IPS-NIHi7 (cell line): Measurements from ENCODE around the gene COPS7B.
"Not testable (repeated sequence)": the region's sequence is repeated elsewhere in the genome, so short reads cannot be mapped to it uniquely, and the experiment has no call there.

Source experiments
- DNase-seq: peaks from one replicate; pipeline ENCODE4 v3.0.0; 2012; ENCODE audit warnings: mixed read lengths; ENCODE audit errors: extremely low spot score

COPS7B gene

DNA sequence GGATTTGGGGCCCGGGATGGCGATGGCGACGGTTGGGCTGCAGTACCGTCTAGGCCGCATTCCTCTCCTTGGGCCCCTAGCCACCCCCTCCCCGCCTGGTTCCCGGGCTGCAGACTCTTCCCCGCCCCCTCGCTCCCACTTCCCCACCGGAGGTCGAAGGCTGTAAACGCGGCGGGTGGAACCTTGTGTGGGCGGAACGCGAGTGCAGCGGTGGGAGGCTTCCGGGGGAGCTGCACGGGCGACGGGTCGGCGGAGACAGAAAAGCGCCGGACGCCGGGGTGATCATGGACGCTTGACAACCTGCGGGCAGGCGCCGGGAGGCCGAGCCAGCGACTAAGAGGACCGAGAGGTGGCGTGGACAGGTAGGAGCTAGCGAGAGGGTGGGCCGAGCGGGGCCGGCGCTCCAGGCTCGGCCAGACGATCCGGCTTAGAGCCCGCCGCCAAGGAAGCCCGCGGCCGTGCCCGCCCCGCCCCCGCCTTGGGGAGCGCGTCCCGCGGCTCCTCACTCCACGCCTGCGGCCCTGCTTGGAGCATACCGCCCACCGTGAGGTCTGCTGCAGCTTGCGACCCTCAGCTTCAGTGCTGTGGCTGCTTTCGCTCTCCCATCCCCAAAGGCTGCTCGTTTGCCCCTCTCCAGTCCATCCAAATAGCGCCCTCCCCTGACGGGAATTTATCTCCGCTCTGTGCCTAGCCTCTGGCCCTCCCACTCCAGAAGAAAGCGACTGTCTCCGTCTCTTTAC lies at the start of gene COPS7B:
Gene COPS7B, plus strand, starts transcription at position 269 of the 740 bp plus-strand sequence. CDS start 2,126 bp downstream, outside the sequence.
- peak; percentile 90 for DNase-seq

DNA sequence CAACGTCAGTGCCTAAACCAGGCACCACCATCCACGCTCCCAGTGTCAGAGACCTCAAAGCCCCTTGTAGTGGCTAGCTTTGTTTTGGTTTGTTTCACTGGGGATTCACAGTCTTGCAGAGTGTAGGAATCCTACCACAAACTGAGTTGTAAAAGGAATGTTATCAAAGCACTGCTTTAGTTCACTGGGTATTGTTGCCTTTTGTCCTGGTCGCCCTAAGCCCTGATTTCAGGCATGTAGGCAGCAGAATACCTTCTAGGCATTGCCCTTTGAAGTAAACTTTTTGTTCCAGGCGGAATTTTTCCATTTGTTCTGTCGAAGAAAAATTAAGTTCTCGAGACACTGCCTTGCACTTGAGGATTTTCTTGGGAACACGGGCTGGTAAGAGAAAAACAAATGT lies 48.5 kb upstream of the COPS7B start:
- no peak for DNase-seq

DNA sequence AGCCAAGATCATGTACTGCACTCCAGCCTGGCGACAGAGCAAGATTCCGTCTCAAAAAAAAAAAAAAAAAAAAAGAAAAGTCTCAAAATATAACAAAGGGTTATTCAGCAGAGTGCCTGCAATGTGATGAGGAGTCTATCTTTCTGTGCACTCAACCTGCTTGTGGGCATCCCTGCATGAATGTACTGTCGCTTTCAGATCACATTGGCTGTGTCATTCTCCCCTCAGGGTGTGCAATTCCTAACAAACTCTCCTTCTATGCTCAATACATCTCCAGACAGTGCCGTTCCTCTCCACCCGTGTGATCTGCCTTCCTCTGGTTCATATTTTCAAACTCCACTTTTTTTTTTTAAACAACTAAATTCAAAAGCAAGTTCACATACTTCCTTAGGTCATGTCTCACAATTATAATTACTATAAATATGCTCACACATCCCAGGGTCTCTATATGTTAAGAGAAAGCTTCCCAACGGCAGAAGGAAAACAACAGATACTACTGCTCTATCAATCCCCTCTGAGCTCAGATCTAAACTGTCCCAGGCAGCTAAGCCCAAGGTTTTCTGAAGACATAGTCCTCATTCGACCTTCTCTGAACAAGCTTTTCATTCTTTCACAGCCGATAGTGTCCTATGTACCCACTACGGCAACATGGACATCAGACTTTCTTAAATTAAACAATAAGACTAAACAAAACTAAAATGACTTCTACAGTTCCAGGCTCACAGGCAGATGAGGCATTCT lies 42.7 kb upstream of the COPS7B start:
- no peak for DNase-seq

DNA sequence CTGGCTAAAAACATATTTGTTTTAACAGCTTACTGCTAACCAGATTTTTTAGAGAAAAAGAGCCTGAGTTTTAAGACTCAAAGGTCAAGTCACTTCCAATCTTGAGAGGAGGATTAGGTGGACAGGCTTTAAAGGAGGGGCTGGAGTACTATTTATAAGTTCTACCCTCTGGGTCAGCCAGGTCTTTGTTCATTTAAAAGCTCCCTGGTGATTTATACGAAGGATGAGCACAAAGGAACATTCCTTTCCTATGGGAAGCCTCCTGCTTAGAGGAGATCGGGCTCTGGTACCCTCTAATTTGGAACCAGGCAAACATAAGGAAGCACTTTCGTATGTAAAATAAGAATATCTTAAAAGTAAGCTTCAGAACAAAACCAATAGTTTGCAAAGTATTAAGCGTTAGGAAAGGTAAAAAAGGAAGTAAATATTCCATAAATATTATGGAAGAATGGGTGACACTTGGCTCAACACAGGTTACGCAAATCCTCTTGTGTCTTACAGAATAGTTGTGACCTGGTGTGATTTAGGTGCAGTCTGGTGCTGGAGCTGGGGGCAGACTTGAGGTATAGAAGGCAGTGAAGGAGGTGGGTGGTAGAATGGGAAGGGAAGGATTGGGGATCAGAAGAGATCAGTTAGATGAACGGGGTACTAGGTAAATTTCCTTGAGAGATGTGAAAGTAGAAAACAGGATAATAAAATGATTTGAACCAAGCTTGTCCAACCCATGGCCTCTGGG lies 40.8 kb upstream of the COPS7B start:
- DNase-seq, result peak; percentile 48

DNA sequence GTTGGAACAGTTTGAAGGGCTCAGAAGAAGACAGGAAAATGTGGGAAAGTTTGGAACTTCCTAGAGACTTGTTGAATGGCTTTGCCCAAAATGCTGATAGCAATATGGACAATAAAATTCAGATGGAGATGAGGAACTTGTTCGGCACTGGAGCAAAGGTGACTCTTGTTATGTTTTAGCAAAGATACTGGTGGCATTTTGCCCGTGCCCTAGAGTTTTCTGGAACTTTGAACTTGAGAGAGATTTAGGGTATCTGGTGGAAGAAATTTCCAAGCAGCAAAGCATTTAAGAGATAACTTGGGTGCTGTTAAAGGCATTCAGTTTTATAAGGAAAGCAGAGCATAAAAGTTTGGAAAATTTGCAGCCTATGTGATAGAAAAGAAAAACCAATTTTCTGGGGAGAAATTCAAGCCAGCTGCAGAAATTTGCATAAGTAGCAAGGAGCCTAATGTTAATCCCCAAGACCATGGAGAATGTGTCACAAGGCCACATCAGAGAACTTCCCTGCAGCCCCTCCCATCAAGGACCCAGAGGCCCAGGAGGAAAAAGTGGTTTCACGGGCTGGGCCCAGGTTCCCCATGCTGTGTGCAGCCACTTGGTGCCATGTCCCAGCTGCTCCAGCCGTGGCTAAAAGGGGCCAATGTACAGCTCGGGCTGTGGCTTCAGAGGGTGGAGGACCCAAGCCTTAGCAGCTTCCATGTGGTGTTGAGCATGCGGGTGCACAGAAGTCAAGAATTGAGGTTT lies 37.9 kb upstream of the COPS7B start:
- not testable (repeated sequence) for DNase-seq

DNA sequence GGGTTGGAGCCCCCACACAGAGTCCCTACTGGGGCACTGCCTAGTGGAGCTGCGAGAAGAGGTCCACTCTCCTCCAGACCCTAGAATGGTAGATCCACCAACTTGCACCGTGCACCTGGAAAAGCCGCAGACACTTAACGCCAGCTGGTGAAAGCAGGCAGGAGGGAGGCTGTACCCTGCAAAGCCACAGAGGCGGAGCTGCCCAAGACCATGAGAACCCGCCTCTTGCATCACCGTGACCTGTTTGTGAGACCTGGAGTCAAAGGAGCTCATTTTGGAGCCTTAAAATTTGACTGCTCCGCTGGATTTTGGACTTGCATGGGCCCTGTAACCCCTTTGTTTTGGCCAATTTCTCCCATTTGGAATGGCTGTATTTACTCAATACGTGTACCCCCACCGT lies 37.2 kb upstream of the COPS7B start:
- DNase-seq, result not testable (repeated sequence)

DNA sequence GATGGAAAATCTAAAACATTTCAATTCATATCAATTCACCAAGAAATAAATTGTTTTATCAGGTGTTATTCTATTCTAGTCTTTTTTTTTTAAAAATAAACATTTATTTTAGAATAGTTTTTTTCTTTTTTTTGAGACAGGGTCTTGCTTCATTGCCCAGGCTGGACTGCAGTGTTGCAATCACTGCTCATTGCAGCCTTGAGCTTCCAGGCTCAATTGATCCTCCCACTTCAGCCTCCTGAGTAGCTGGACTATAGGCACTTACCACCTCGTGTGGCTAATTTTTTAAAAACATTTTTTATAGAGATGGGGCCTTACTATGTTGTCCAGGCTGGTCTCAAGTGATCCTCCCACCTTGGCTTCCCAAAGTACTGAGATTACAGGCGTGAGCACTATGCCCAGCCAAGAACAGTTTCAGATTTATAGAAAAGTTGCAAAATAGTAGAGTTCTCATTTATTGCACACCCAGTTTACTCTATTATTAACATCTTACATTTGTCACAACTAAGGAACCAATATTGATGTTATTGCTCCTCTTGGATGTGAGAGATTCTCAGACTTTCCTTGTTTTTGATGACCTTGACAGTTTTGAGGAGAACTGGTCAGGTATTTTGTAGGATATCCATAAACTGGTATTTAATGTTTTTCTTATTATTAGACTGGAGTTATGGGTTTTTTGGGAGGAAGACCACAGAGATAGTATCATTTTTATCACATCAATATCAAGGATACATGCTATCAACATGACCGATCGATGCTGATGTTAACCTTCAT lies 35.0 kb upstream of the COPS7B start:
- no peak for DNase-seq

DNA sequence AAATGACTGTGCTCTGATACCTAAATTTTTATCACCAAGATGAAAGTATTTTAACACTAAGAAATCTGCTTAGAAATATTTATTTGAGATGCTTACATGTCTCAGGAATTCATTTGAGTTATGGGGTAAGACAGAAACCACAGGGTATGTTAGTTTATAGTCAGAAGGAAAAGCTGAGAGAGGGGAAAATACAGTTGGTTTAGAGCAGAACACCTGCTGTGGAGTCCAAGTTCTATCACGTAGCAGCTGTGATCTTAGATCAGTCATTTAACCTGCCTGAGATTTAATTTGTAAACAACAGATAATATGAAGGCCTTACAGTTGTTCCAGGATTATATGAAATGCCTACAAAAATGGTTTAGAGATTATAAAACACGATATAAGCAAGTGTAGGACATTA lies 34.2 kb upstream of the COPS7B start:
- no peak for DNase-seq

DNA sequence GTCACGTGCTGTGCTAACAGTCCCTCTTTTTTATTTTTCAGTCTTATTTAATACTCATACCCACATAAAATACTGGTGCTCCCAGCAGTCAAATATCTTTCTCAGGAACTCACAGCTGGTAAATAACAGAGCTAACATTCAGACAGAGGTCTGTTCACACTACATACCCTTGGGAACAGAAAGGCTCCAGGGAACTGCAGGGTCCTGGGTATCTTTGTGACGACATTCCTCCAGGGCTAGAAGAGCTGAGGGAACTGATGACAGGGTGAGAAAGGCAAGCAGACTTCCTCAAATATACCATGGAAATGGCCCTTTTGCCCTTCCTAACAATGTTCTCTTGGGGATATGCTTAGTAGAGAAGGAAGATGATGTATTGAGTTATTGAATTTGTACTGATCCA lies 24.5 kb upstream of the COPS7B start:
- DNase-seq, result no peak

DNA sequence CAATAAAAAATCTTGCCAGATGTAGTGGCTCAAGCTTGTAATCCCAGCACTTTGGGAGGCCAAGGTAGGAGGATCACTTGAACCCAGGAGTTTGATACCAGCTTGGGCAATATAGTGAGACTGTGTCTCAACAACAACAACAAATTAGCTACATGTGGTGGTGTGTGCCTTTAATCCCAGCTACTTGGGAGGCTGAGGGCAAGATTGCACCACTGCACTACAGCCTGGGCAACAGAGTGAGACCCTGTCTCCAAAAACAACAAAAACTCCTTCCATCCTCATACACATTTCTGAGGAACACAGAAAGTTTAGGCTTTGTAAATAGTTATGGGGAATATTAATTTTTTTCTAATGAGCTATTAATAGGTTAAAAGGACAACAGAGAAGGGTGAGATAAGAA lies 22.1 kb upstream of the COPS7B start:
- no peak for DNase-seq

DNA sequence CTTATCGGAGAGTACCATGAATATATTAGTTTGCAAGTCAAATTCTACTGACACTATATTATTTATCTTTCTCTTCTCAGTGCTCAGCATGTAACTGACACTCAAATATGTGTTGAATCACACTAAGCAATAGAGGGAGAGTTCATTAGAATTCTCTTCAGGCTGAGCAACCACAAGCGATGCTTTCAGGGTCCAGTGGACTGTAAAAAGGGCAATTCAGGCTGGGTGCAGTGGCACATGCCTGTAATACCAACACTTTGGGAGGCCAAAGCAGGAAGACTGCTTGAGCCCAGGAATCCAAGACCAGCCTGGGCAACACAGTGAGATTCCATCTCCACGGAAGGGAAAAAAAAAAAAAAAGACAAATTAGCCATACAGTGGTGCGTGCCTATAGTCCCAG lies 21.5 kb upstream of the COPS7B start:
- DNase-seq, result no peak

DNA sequence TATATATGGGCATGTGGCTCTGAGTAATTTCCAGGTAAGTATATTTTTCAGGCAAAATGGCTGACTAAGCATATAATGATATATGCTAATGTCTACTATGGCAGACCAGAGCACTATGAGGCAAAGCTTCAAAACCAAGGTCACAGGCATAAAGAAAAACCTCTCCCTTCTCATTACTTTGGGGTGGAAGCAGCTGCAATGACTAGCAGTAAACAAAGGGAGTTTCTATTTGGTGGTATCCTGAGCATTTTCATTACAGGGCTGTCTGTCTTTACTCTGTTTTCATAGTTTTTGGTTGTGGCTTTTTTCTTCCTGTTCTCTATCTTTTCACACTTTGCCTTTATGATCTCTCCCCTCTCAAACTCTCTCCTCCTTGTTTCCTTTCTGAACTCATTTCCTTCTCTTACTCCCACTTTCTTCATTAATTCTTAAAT lies 20.7 kb upstream of the COPS7B start:
- DNase-seq, result no peak

DNA sequence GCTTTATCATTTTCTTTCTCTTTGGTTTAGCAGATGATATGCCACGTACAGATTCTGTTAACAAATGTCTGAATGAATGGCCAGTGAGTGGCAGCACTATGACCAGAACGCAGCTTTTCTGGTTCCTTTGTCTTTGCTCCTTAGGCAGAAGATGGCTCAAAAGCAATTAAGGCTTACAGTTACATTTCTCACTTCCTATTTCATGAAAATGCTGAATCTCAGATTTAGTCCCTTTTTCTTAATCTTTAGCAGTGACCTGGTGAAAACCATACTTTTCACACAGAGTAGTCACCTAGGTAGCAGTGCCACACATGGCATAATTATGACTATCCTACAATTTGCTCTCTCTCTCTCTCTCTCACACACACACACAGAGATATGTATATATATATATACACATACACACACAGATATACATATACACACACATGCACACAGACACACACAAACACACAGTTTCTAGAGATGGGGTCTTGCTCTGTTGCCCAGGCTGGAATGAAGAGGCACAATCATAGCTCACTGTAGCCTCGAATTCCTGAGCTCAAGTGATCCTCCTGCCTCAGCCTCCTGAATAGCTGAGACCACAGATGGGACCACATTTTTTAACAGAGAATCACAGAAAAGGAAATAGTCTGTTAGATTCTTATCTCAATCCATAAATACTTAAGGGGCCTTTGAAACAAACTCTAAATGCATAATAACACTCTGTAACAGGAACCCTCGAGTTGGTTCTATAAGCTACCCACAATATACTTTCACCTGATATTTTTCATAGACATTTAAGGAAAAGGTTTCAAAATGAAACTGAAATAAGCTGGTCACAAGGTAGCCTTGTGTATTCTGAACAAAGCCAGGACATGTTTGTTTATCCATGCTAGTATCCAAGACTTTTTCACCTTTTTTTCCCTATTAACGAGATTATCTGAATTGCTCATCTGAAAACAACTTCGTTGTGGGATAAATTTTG lies 16.8 kb upstream of the COPS7B start:
- no peak for DNase-seq

DNA sequence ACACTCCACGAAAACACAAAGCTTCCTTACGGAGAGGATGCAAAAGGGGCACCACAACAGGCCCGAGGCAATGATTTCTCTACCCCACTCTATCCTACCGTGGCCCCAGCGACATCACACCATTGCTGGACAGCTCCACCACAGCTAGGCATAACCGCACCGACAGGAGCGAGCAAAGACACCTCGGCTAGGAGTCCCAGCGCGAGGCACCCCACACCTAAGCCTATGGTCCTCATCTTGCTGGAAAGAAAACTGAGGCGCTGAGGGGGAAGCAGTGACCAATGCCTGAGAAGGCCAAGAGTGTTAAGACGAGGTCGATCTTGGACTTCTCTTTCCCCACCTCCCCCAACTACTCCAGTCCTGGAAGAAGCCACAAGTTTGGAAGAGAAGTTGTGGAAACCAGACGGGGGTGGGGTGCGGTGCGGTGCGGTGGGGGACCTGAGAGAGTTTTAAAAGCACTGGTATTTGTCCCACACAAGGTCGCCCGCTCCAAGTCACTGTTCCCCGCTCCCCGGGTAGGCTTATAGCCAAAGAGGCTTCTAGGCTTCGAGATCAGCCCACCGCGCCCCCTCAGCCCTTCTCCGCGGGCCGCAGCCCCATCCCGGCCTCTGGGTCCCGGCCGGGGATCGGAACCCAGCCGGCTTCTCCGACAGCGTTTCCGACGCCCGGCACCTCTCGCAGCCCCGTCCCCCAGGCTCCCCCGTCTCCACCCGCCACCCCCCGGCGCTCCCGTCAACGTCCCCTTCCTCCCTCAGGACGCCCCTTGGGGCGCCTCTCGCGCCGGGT lies 5.9 kb upstream of the COPS7B start:
- DNase-seq, result peak; percentile 74

DNA sequence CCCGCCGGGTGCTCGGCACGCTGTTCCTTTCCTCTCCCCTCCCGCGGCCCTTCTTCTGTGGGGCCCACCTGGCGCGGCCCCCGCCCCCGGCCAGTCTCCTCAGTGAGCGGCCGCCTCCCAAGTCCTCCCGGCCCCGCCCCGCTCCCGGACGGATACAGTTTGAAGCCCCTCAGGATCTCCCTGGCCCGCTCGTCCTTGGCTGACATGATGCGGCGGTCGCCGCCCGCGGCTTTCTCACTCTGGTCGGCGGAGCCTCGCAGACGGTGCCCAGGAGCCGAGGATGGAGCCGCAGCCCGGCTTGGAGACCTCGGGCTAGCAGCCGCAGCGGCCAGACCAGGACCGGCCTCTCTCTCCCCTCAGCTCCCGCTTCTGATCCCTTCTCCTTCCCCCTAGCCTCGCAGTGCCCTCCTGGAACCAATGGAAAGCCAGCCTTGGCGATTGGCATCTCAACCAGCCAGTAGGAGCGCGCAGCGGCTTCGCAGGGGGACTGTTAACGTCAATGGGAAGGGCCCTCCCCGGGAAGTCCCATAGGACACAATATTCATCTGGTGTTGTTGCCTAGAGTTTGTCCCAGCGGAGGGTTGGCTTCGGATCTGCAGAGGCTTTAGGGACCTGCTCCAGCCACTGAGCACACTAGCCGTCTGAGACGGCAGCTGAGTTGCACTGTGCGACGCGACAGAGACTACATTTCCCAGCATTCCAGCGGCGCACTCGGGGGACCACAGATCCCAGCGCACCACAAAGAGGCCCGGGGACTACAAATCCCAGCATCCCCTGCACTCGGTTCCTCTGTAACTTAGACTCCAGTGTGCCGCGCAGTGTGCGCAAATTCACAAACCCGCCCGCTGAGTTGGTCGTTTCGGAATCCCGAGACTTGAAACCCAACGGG lies 5.1 kb upstream of the COPS7B start, which contains the start of gene PDE6D:
Gene PDE6D, minus strand, starts transcription at position 374 of the 889 bp plus-strand sequence. Its CDS starts 168 bp downstream, at position 206.
- DNase-seq, result peak; percentile 98

DNA sequence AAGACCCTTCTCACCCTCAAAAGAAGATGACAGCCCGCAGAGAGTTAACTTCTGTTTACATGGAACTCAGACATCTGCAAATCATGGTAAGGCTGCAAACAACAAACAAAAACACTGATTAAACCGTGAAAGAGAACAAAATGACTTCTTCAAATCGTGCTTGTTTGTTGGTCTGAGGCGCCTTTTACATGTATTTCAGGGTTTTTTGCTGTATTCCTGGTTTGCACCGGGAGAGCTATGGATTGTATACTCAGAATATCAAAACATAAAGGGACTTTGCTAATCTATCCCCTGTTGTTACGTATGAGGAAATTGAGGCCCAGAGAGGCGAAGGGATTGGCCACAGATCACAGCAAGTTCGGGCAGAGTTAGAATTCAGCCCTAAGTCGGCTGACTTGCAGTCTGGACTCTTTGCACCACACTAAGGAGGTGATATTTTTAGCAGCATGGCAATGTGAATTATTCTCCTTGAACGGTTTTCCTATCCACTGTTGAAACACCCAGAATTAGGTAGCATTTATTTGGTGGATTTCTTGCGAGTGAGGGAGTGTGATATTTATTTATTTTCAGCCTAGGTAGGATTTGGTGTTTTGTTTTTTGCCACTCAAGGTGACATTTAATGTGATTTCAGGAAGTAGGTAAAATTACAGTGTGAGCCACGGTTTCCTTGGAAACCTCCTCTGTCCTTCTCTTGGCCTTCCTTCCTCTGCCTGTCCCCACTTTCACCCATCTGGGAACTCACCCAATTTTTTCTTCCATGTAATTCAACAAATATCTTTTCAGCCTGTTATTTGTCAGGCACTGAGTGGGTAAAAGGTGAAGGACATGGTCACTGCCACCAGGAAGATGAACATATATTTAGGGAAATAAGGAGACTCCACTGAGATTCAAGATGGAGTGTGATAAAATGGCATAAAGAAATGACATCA lies 4.2 kb upstream of the COPS7B start:
- DNase-seq, result no peak

DNA sequence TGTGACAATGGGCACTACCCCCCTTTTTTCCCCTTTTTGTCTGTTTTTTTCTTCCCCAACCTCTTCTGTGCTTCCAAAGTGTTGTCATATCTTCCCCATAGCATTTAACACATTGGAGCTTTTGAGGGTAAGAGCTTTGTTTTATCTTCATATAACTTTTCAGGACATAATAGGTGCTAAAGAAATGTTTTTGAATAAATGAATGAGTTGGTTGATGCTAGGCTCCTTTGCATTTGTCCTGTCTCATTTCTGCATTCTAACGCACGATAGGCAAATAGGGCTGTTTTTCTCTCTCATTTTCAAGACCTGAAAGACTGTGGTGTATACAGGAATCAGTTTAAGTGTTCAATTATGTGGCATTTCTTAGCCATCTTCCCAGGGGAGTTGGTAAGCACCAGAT lies 832 bp upstream of the COPS7B start:
- DNase-seq, result no peak
